Activated naive CD8-positive, alpha-beta T cell treated with anti-CD3 and anti-CD28 coated beads, Interleukin-2, amount 10 ng/mL, durations not matched to agents 7 days and 5 days (primary cell): ENCODE results near the gene AGPS. TPM values are rescaled to one million over a fixed set of nuclear protein-coding genes. Genes with fewer than 3 reads are reported as not detected.
"Not testable (repeated sequence)": the region's sequence is repeated elsewhere in the genome, so short reads cannot be mapped to it uniquely, and the experiment has no call there.

Source experiments
- ATAC-seq: fragments of 150-1000 bp; cut with Tn5 transposase; one replicate; pipeline ENCODE4 v1.10.0; 2021; ENCODE audit warnings: low read depth, moderate library complexity
- POLR2A ChIA-PET: fragments of 350-600 bp; sonication (Branson Sonifier 250); formaldehyde crosslinking; loops from one replicate; lab custom pipeline; 2021; ENCODE audit warnings: antibody characterized with exemption; lab: Charles Lee
- DNase-seq: peaks from one replicate; pipeline ENCODE4 v3.0.0; 2021
- H3K27ac Mint-ChIP-seq: one replicate; pipeline ENCODE4 v1.8.0; 2022; ENCODE audit warnings: mild to moderate bottlenecking, mixed read lengths
- H3K27me3 Mint-ChIP-seq: one replicate; pipeline ENCODE4 v1.8.0; 2022; ENCODE audit warnings: mild to moderate bottlenecking, moderate library complexity, mixed read lengths
- H3K36me3 Mint-ChIP-seq: one replicate; pipeline ENCODE4 v1.8.0; 2021; ENCODE audit warnings: mild to moderate bottlenecking, mixed read lengths
- H3K4me1 Mint-ChIP-seq: one replicate; pipeline ENCODE4 v1.8.0; 2021; ENCODE audit warnings: mixed read lengths
- H3K4me3 Mint-ChIP-seq: one replicate; pipeline ENCODE4 v1.8.0; 2022; ENCODE audit warnings: mild to moderate bottlenecking, moderate library complexity, mixed read lengths
- H3K9me3 Mint-ChIP-seq: one replicate; pipeline ENCODE4 v1.8.0; 2021; ENCODE audit warnings: mixed read lengths
- total RNA-seq, 2 experiments: library from RNA; stranded (reverse); gene quantifications; one replicate each; pipeline ENCODE4 v1.2.3, GENCODE V29; 2021

The AGPS gene
- total RNA-seq, 2 experiments from 2014 or later, result 46.1 to 46.4 TPM

- H3K27ac Mint-ChIP-seq, result no peak overlapping the region
- POLR2A ChIA-PET, result no interaction called here
- H3K36me3 Mint-ChIP-seq, result peaks cover 43% of the 10 kb centered on the region
- no peak for ATAC-seq
- H3K4me1 Mint-ChIP-seq, result peaks cover 17% of the 10 kb centered on the region
- no peaks in the 10 kb centered on the region for H3K27me3 Mint-ChIP-seq
- no peak overlapping the region for H3K4me3 Mint-ChIP-seq
- H3K9me3 Mint-ChIP-seq, result peaks cover 10% of the 10 kb centered on the region
- no peak for DNase-seq
Measured at GRCh38 chr2:177407031-177407430, 14.5 kb downstream of the AGPS start.

GRCh38 chr2:177410629-177411028 is 18.1 kb downstream of the AGPS start:
- POLR2A ChIA-PET, DNase-seq, H3K4me3 Mint-ChIP-seq, H3K27ac Mint-ChIP-seq, ATAC-seq, H3K9me3 Mint-ChIP-seq, H3K27me3 Mint-ChIP-seq, H3K4me1 Mint-ChIP-seq: not testable (repeated sequence)
- peaks cover 37% of the 10 kb centered on the region for H3K36me3 Mint-ChIP-seq

GRCh38 chr2:177413703-177414102 is 21.1 kb downstream of the AGPS start:
- Mint-ChIP-seq H3K27ac (no peak overlapping the region), H3K9me3 (peaks cover 3% of the 10 kb centered on the region)
- POLR2A ChIA-PET, result no interaction called here

GRCh38 chr2:177419274-177419673 is 26.7 kb downstream of the AGPS start:
- H3K9me3 Mint-ChIP-seq, result no peaks in the 10 kb centered on the region
- DNase-seq (no peak), ATAC-seq (no peak)
- H3K27ac Mint-ChIP-seq, result no peak overlapping the region
- POLR2A ChIA-PET, result no interaction called here
- H3K27me3 Mint-ChIP-seq, result no peaks in the 10 kb centered on the region
- H3K4me3 Mint-ChIP-seq, result no peak overlapping the region
- peaks cover 10% of the 10 kb centered on the region for H3K4me1 Mint-ChIP-seq
- peaks cover 23% of the 10 kb centered on the region for H3K36me3 Mint-ChIP-seq

More at GRCh38 chr2:177413703-177414102, 21.1 kb downstream of the AGPS start:
- DNase-seq (no peak), ATAC-seq (no peak)
- H3K27me3 Mint-ChIP-seq, result no peaks in the 10 kb centered on the region
- H3K36me3 Mint-ChIP-seq, result peaks cover 13% of the 10 kb centered on the region
- H3K4me3 Mint-ChIP-seq, result no peak overlapping the region
- H3K4me1 Mint-ChIP-seq, result peaks cover 2% of the 10 kb centered on the region

GRCh38 chr2:177422271-177422670 is 29.7 kb downstream of the AGPS start:
- no peak overlapping the region for H3K4me3 Mint-ChIP-seq
- H3K4me1 Mint-ChIP-seq, result peaks cover 12% of the 10 kb centered on the region
- no peaks in the 10 kb centered on the region for H3K27me3 Mint-ChIP-seq
- no peak overlapping the region for H3K27ac Mint-ChIP-seq
- POLR2A ChIA-PET, result no interaction called here
- DNase-seq, result no peak
- peaks cover 19% of the 10 kb centered on the region for H3K9me3 Mint-ChIP-seq
- ATAC-seq, result no peak
- H3K36me3 Mint-ChIP-seq, result peaks cover 48% of the 10 kb centered on the region

GRCh38 chr2:177424120-177424519 is 31.5 kb downstream of the AGPS start:
- H3K27ac Mint-ChIP-seq, H3K4me3 Mint-ChIP-seq, POLR2A ChIA-PET, H3K27me3 Mint-ChIP-seq, ATAC-seq, DNase-seq: not testable (repeated sequence)
- peaks cover 62% of the 10 kb centered on the region for H3K36me3 Mint-ChIP-seq
- peaks cover 12% of the 10 kb centered on the region for H3K4me1 Mint-ChIP-seq
- H3K9me3 Mint-ChIP-seq, result peaks cover 35% of the 10 kb centered on the region

- peaks cover 65% of the 10 kb centered on the region for H3K36me3 Mint-ChIP-seq
- H3K27ac Mint-ChIP-seq, H3K4me3 Mint-ChIP-seq, H3K27me3 Mint-ChIP-seq, POLR2A ChIA-PET, ATAC-seq, DNase-seq, H3K4me1 Mint-ChIP-seq: not testable (repeated sequence)
- peaks cover 35% of the 10 kb centered on the region for H3K9me3 Mint-ChIP-seq
Measured at GRCh38 chr2:177424620-177425019, 32.0 kb downstream of the AGPS start.

- Mint-ChIP-seq H3K36me3 (peaks cover 78% of the 10 kb centered on the region), H3K27me3 (no peaks in the 10 kb centered on the region), H3K27ac (no peak overlapping the region), H3K9me3 (peaks cover 45% of the 10 kb centered on the region), H3K4me3 (no peak overlapping the region), H3K4me1 (peaks cover 7% of the 10 kb centered on the region)
- ATAC-seq, result no peak
- POLR2A ChIA-PET, result no interaction called here
- no peak for DNase-seq
Measured at GRCh38 chr2:177427316-177427715, 34.7 kb downstream of the AGPS start.

- Mint-ChIP-seq H3K9me3 (peaks cover 45% of the 10 kb centered on the region), H3K36me3 (peaks cover 83% of the 10 kb centered on the region), H3K4me1 (peaks cover 11% of the 10 kb centered on the region)
- H3K4me3 Mint-ChIP-seq, ATAC-seq, POLR2A ChIA-PET, DNase-seq, H3K27me3 Mint-ChIP-seq, H3K27ac Mint-ChIP-seq: not testable (repeated sequence)
Measured at GRCh38 chr2:177427936-177428335, 35.4 kb downstream of the AGPS start.

- H3K36me3 Mint-ChIP-seq, result peaks cover 81% of the 10 kb centered on the region
- POLR2A ChIA-PET, result no interaction called here
- ATAC-seq (no peak), DNase-seq (no peak)
- H3K9me3 Mint-ChIP-seq, result peaks cover 51% of the 10 kb centered on the region
- no peak overlapping the region for H3K27ac Mint-ChIP-seq
- H3K4me3 Mint-ChIP-seq, result no peak overlapping the region
- H3K4me1 Mint-ChIP-seq, result peaks cover 11% of the 10 kb centered on the region
- no peaks in the 10 kb centered on the region for H3K27me3 Mint-ChIP-seq
Measured at GRCh38 chr2:177429688-177430325, 37.2 kb downstream of the AGPS start.

- ATAC-seq, result no peak
- DNase-seq, result no peak
- peaks cover 82% of the 10 kb centered on the region for H3K36me3 Mint-ChIP-seq
- H3K27ac Mint-ChIP-seq, result no peak overlapping the region
- POLR2A ChIA-PET, result no interaction called here
- no peak overlapping the region for H3K4me3 Mint-ChIP-seq
- no peaks in the 10 kb centered on the region for H3K27me3 Mint-ChIP-seq
- H3K9me3 Mint-ChIP-seq, result peaks cover 49% of the 10 kb centered on the region
- H3K4me1 Mint-ChIP-seq, result peaks cover 11% of the 10 kb centered on the region
Measured at GRCh38 chr2:177430411-177430810, 37.8 kb downstream of the AGPS start.

GRCh38 chr2:177431111-177431725 is 38.6 kb downstream of the AGPS start:
- Mint-ChIP-seq H3K36me3 (peaks cover 75% of the 10 kb centered on the region), H3K9me3 (peaks cover 42% of the 10 kb centered on the region)
- ATAC-seq, H3K4me3 Mint-ChIP-seq, H3K27me3 Mint-ChIP-seq, H3K27ac Mint-ChIP-seq, POLR2A ChIA-PET, DNase-seq, H3K4me1 Mint-ChIP-seq: not testable (repeated sequence)

- Mint-ChIP-seq H3K4me1 (peaks cover 7% of the 10 kb centered on the region), H3K27me3 (no peaks in the 10 kb centered on the region), H3K36me3 (peaks cover 62% of the 10 kb centered on the region), H3K9me3 (peaks cover 29% of the 10 kb centered on the region), H3K4me3 (no peak overlapping the region), H3K27ac (no peak overlapping the region)
- DNase-seq (no peak), ATAC-seq (no peak)
- POLR2A ChIA-PET, result no interaction called here
Measured at GRCh38 chr2:177432703-177433102, 40.1 kb downstream of the AGPS start.

- Mint-ChIP-seq H3K27ac (no peak overlapping the region), H3K4me1 (peaks cover 4% of the 10 kb centered on the region), H3K27me3 (no peaks in the 10 kb centered on the region), H3K36me3 (peaks cover 56% of the 10 kb centered on the region), H3K4me3 (no peak overlapping the region), H3K9me3 (peaks cover 24% of the 10 kb centered on the region)
- DNase-seq, result no peak
- POLR2A ChIA-PET, result interaction anchor here (0.5 kb wide), 1 partner anchor 9 kb away, joined by 4 read pairs; no protein-coding TSS in a partner anchor
- ATAC-seq, result no peak
Measured at GRCh38 chr2:177433402-177433801, 40.8 kb downstream of the AGPS start.
